Skin of body (tissue), 2 donors: ENCODE data around the gene XPA. TPM values are rescaled to one million over a fixed set of nuclear protein-coding genes. Genes with fewer than 3 reads are reported as not detected.
"Not testable (repeated sequence)": the region's sequence is repeated elsewhere in the genome, so short reads cannot be mapped to it uniquely, and the experiment has no call there.

ENCODE experiments used
- DNase-seq: peaks from one replicate; lab custom pipeline; 2025; lab: John Stamatoyannopoulos, UW
- total RNA-seq: library from RNA; depleted of rRNA; stranded (reverse); fragments of >200 nt; gene quantifications from one replicate; pipeline ENCODE4 v1.2.3, GENCODE V29; 2014

XPA gene
- total RNA-seq, result 14.2 TPM

DNA sequence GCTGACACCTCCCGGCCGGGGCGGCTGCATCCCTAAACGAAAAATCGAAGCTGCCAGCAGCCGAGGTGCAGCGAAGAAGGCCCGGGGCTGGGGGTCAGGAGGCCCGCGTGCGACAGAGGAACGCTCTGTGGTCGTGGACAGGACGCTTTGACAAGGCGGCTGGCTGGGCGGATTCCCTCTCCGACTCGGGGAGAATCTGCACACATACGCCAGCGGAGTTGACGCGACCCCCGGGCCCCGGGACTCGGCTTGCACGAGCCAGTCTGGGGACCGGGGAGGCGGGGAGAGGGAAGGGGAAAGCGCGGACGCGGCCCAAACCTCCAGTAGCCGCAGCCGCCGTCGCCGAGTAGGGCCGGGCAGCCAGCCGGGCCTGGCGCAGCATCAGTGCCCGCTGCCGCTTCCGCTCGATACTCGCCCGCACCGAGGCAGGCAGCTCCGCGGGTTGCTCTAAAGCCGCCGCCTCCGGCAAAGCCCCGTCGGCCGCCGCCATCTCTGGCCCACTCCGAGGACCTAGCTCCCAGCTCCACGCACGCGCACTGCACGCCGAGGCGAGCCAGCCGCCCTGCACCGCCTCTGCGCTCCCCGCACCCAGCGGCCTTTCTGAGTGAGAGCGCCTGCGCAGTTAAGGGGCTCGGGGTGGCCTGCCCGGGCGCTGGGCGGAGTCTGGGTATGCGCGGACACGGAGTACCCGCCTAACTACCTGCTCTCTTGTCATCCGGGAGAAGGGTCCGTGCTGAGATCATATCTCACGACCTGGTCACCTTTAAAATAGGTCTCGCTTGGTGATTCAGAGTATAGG, at the start of gene XPA:
Gene XPA, minus strand, starts transcription at position 538 of the 799 bp plus-strand sequence. Its CDS starts 48 bp downstream, at position 490.
- peak; percentile 92 for DNase-seq

DNA sequence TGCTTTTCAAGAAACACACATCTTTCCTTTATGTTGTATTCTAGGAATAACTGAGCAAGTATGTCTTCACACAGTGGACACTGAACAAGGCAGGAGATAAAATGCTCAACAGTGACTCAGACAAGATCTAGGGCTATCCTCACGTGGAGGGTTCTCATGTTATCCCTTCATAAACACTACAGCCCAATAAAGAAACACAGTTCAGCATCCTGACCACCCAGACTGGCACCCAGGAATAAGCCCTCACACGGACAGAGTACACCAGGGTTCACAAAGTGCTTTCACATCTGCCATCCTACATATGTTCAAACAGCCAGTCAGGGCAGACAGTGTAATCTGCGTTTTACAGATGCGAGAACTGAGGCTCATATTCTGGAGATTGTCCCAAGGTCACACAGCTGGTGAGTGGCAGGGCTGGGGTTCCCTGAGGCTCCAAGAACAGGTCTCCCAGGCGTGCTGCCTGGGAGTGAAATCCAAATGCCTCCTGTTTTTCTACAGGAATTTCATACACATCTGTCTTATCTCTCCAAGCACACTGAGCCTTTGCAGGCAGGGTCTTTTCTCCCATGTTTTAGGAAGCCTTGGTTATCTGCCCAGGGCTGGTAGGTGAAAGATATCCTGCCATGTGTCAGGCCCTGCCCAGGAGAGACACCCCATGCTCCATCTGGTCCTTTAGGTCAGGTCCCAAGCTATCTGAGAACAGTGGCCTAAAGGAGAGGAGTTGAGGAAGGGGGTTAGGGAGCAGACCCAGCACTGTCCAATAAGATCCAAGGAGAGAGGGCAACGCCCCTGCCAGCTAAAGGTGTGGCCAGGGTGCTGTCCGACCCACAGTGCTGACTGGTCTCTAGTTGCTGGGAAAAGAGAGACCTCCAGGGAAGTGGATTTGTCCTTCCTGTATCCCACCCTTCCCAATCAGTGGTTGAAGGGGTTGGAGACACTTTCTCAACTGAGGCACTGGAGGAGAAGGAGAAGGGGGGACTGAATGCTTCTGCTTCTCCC, 47.9 kb upstream of the XPA start:
- no peak for DNase-seq

DNA sequence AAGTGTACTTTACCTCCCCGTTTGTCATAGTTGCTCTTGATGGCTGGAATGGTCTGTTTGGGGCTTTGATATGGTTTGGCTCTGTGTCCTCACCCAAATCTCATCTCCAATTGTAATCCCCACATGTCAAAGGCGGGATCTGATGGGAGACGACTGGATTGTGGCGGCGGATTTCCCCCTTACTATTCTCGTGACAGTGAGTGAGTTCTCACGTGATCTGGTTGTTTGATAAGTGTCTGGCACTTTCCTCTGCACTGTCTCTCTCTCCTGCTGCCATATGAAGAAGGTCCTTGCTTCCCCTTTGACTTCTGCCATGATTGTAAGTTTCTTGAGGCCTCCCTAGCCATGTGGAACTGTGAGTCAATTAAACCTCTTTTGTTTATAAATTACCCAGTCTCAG, 46.9 kb upstream of the XPA start:
- not testable (repeated sequence) for DNase-seq

DNA sequence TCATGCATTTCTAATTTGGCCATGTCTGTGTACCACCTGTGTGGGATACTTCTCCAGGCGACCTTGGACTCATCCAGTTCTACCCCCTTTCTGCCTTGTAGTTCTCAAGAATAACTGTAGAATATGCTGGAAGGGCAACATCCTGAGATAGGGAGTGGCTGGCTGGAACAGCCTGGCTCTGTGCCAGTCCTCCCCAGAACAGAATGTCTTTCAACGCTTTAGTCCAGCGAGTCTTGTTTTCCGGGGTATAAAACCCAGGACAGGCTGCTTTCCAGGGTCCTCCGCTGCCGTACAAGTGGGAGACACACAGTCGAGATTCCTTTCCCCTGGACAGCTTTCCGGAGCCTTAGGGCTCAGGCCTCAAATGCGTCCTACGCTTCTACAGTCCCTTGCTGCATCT, 45.4 kb upstream of the XPA start:
- DNase-seq, result no peak

DNA sequence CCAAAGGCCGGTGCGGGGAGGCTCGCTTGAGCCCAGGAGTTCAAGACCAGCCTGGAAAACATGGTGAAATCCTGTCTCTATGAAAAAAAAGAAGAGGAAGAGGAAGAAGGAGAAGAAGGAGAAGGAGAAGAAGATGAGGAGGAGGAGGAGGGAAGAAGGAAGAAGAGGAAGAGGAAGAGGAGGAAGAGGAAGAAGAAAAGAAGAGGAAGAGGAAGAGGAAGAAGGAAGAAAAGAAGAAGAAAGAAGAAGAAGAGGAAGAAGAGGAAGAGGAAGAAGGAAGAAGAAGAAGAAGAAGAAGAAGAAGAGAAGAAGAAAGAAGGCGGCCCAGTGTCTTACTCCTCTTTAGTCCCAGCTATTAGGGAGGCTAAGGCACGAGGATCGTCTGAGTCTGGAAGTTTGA, 44.8 kb upstream of the XPA start:
- no peak for DNase-seq

DNA sequence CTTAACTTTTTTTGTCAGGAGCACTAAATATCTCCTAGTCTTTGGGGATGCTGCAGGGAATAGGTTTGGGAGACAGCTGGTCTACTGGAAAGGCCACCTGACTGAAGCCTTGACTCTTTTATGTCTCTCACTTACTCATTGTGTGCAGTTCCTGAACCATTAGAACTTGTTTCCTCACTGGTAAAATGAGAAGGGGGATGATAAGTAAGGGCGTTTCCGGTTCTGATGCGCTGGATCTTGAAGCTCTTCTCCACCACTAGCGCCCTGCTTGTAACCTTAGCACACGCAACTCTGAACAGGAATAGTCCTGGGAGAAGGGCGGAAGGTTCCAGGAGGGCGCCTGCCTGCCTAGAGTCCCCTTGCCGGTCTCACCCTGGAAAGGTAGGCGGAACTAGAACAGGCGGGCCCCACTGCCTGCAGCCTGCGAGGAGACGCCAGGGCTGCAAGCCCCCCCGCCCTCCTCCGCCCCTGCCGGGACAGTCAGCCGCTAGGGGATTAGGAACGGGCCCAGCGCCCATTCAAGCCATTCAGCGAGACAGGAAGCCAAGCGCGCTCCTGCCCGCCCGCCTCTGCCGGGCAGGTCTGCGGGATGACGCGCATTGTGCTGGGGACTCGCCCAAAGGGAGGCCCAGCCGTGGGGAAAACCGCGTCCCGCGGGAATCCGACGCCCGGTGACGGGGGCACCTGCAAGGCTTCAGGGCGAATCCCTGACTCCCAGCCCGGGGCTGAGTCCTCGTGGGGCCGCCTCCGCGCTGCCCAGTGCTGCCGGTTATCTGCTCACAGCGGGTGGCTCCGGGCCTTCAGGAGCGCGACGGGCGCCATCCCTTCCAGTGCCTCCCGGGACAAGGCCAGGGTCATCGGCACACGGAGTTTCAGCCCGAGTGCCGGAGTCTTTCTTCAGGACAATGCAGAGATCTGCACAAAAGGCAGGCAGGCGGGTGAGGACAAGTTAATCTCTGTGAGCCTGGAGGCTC, 44.0 kb upstream of the XPA start:
- DNase-seq, result no peak

DNA sequence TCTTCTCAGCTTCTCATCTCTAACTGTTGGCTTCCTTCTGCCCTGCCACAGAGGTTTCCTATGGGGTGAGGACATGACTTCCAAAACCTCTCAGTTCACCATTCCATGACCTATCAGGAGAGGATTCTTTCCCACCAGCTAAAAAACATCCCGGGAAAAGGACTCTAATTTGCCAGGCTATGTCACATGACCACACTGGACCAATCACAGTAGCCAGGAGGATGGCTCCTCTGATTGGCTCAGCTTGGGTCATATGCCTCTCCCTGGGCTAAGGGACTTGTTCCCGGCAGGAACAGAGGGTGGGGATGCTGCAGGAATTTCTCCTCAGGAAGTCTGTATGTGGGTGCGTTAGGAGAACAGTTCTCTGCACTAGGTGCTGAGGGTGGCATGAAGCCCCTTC, 40.3 kb upstream of the XPA start:
- no peak for DNase-seq

DNA sequence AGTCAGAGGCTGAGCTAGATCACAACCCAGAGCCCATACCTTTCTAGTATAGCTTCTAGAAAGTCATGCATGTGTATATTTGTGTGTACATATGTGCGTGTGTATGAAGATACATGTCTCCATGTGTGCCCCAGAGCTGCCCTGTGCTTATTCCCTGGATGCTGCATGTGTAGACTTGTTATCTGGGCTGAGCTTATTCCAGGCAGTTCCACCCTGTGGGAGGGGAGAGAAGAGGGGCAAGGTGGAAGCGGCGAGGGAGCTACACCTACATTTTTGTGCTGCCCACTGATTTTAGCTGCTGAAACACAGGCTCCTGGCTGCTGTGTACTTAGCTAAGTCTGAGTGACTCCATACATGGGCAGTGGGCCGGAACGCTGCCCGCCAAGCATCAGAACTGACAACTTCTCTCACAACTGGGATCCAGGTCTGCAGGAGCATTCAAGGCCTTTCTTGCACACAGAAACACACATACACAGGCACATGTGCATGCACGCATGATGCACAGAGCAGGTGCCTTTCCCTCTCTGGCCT, 38.0 kb upstream of the XPA start:
- no peak for DNase-seq

DNA sequence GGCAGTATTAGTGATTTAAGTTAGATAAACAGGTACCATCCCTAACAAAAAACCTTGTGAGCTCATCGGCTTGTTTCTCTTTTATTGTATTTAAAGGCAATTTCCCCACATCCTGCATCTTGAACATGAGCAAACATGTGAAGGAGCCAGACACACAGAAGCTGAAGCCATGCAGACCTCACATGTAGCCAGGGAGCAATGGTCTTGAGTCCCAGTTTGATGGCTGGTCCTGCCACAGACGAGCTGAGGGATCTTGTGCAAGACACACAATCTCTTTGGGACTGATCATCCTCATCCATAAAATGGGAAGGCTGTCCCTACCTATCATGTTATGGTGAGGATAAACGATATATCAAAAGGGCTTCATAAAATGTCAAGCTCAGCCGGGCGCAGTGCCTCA, 29.6 kb upstream of the XPA start:
- DNase-seq, result no peak

DNA sequence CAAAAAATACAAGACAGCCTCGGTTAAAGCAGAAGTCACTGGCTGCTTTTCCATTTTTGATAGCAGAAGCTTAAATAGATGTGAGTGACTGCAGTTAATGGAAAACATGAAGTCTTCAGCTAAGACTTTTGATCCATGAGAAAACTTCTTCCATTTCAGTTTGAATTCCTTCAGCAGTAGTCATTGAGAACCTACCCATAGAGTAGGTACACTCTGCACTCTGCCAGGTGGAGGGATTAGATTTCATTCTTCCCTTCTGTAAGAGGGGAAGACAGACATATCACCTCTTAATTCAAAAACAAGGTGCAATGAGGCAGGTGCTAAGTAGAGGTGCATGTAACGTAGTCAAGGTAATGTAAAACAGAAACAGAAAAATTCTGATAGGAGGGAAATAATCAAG, 26.7 kb upstream of the XPA start:
- no peak for DNase-seq

DNA sequence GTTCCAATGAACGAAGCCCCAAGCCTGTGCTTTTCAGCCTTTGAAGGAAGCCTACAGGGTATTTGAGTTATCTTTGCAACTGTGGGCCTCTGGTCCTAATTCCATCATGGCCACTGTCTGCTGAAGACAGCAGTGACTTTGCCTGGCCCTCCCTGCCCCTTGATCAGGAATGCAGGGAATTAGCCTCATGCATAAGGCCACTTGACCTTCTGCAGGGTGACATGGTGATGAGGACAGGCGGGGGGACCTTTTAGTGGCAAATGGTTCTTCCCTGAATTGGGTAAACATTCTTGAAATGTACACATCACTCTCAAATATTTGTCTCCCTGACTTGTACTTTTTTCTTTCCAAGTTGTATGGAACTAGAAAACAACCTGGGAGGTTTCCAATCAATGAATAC, 25.2 kb upstream of the XPA start:
- no peak for DNase-seq

DNA sequence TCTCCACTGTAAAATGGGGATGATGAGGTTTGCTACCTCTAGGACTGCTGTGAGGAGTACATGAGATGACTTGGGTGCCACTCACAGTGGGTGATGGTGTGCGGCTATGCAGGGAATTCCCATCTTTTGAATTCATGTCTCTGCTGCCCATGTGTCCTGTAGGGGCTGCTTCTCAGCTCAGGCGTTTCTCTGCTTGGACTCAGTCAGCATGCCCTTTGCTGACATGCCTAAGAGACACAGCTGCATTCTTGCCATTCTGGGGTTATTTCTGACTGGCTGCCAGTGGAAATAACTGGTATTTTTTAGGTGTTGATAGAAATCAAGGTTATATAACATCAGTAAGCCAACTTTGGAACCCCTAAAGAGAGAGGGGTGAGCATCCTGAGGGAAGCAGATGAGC, 24.3 kb upstream of the XPA start:
- DNase-seq, result no peak

DNA sequence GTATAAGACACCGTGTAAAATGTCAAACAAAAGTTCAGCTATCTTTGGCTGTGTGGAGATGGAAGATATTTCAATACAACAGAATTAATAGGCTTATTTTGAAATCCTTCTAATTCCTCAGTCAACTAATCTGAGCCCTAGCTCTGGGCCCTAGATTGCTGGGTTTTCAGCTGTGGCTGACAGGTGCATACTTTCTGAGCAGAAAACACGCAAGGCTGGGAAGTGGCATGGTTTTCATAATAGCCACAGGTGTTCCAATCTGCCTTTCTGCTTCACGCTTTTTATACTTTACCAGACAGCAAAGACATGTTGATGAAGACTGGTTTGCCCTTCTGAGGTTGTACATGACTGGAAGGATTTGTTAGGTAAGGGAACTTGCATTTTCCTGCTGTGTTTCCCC, 20.7 kb upstream of the XPA start:
- no peak for DNase-seq

DNA sequence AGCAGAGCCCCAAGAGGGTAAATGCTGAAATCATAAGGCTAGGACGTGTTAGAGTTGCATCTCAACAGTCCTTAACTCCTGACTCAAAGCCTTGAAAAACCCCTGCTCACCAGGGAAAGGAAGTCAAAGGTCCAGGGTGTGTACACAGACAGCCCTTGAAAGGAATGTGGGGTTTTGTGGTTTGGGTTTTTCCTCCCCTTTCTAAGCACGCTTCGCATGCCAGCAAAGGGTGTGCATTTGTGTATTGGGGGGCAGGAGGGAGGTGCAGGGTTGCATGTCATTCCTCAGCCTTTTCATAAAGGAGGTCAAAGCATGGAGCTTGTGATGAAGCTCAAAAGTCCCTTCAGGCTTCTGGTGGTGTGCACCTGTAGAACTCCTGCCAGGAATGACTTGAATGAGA, 17.3 kb upstream of the XPA start:
- DNase-seq, result no peak

DNA sequence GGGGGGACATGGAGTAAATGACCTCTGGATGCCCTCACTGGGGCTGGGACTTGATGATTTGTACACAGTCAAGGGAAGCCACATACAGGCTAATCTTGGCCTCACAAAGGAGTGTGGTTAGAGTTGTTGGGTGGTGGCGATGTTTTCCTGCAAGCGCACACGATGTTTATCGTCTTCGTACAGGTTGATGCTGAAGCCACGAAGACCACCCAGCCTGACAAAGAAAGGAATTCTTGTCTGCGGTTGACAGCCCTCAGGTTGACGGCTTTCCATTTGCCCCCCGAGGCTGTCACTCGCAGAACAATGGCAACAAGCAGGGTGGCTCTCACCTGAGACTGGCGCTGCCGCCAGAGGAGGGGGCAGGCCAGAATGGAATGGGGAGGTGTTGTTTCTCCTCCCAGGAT, 14.1 kb upstream of the XPA start:
- DNase-seq, result no peak

DNA sequence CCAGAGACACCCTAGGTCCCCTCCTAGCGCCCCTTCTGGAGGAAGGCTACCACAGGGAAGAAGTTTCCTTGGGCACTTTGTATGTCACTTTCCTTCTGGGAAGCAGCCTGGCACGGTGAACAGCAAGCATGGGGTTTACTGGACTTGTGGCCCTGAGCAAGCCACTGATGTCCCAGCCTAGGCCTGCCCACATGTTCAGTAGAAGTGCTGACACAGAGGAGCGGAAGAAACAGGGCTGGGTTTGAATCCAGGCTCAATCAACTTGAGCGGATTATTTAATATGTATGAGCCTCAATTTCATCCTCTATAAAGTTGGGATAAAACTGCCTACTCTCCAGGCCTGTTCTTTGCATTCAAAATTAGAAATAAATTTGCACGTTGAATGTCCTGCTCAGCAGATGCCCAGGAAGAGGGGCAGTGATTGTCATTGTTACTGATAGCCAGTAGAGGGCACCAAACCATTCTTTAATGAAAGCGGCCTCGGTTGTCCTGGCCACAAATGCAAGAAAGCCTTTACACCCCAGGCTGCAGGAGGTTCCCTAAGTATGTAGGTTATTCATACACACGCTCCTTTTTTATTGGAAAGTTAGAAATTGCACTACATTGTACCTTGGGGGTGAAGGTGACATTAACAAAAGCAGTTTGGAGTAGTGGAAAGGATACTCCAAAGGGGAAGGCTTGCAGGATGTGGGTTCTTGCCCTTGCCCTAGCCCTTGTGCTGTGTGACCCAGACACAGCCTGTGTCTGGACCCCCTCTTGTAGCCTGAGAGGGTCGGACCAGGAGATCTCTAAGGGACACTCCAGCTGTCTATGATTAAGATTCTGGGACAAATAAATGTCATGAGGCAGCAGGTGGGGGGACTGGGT, 13.4 kb upstream of the XPA start:
- peak; percentile 18 for DNase-seq

DNA sequence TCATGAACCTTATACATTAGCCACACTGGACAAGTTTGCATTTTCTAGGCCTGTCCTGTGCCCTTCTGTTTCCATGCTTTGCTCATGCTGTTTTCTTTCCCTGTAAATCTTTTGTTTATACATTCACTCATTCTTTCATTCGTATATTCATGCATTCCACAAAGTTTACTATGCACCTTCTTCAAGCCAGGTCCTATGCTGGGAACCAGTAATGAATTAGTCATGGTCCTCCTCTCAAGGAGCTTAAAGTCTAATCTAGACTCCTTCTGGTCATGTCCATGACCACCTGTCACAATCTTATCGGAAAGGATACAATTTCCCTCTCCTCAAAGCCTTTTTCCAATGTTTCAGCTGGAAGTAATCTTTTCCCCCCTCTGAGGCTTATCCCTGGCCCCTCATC, 9.1 kb upstream of the XPA start:
- DNase-seq, result no peak

DNA sequence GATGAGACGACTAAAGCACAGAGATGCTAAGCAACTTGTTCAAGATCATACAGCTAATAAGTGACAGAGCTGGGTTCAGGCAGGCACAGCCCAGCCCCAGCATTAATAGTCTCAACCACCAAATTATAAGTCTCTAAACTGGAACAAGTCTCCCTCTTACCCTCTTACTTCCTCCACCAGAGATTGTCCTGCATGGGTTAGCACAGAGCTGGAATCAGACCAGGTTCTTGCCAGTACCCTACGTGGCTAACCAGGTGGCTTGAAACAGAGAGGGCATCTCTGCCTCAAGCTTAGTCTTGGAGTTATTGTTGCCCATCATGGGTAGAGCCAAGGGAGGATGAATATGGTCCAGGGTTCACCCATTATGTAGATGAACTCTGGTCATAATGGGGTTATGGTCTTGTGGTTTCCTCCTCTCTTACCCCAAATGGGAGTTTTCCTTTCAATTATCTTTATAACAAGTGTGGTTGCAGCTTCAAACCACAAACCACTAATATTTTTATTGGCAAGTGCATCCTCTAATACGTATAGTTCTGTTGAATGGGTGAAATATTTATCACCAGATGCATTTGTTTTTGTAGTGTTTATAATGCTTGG, 8.3 kb upstream of the XPA start:
- DNase-seq, result no peak

DNA sequence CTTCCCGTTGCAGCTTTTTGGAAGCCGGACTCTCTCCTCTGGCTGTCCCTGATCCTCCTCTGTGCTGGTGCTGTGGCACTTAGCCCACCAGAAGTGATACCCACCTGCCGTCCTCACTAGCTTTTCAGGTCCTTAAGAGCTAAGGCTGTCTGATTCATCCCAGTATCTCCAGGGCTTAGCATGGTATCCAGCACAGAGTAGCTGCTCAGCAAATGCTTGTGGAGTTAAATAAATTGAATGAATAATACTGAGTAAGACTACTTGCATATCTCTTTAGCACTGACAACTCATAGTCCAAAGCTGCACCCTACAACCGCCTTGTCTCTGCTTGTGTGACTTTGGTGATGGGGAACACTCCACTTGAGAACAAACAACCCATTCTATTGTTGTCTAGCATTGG, 7.7 kb upstream of the XPA start:
- DNase-seq, result no peak

DNA sequence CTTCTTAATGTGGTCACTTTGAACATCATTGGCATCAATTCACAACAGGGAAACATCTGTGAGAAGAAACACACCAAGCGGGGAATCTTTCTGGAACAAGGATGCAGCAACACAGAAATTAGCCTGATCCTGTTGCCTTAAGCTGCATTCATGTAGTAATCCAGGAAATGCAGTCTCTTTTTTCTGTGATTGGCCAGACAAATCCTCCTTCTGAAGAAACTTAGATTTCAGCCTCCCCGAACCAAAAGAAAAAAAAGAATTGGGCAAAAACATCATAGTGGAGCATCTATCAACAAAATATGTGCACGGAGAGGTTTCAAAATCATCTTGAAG, 7.2 kb upstream of the XPA start:
- DNase-seq, result no peak
